GM23248 (cell line): ENCODE data around the gene ABCD1. TPM values are rescaled to one million over a fixed set of nuclear protein-coding genes. Genes with fewer than 3 reads are reported as not detected.
A peak's percentile ranks its signal among the peaks of the same experiment; 100 is the strongest.
"Not testable (repeated sequence)": the region's sequence is repeated elsewhere in the genome, so short reads cannot be mapped to it uniquely, and the experiment has no call there.

Source experiments
- DNase-seq: peaks from one replicate; pipeline ENCODE4 v3.0.0-alpha.2; 2015
- H2AFZ ChIP-seq: fragments of 200-600 bp; sonication (generic); 2 replicates; pipeline ENCODE4 v1.6.1; 2016; ENCODE audit warnings: antibody characterized with exemption
- H3F3A ChIP-seq: fragments of 200-600 bp; sonication (generic); 2 replicates; pipeline ENCODE4 v1.6.1; 2016; ENCODE audit warnings: mild to moderate bottlenecking, antibody characterized with exemption, mixed run types; ENCODE audit not compliant: insufficient read depth
- H3K27ac ChIP-seq: fragments of 200-600 bp; sonication (generic); 2 replicates; pipeline ENCODE4 v1.5.1; 2016; ENCODE audit warnings: mild to moderate bottlenecking
- H3K27me3 ChIP-seq: fragments of 200-600 bp; sonication (generic); replicated peaks from 2 replicates; pipeline ENCODE4 v1.6.1; 2016; ENCODE audit warnings: mild to moderate bottlenecking; ENCODE audit not compliant: insufficient read depth
- H3K36me3 ChIP-seq: fragments of 200-600 bp; sonication (generic); 2 replicates; pipeline ENCODE4 v1.6.1; 2016; ENCODE audit warnings: low read depth, mild to moderate bottlenecking
- H3K4me1 ChIP-seq: fragments of 200-600 bp; sonication (generic); 2 replicates; pipeline ENCODE4 v1.6.1; 2016; ENCODE audit warnings: mild to moderate bottlenecking; ENCODE audit not compliant: insufficient read depth
- H3K4me2 ChIP-seq: fragments of 200-600 bp; sonication (generic); one replicate; pipeline ENCODE4 v1.6.1; 2016; ENCODE audit warnings: mild to moderate bottlenecking; ENCODE audit not compliant: unreplicated experiment
- H3K4me3 ChIP-seq: fragments of 200-600 bp; sonication (generic); 2 replicates; pipeline ENCODE4 v1.5.1; 2016; ENCODE audit warnings: mild to moderate bottlenecking
- H3K79me2 ChIP-seq: fragments of 200-600 bp; sonication (generic); 2 replicates; pipeline ENCODE4 v1.6.1; 2016; ENCODE audit warnings: mild to moderate bottlenecking; ENCODE audit not compliant: insufficient read depth
- H3K9ac ChIP-seq: fragments of 200-600 bp; sonication (generic); 2 replicates; pipeline ENCODE4 v1.6.1; 2016; ENCODE audit warnings: mild to moderate bottlenecking
- H3K9me2 ChIP-seq: fragments of 200-600 bp; sonication (generic); 2 replicates; pipeline ENCODE4 v1.6.1; 2016; ENCODE audit warnings: mixed run types, mild to moderate bottlenecking, moderate library complexity; ENCODE audit not compliant: insufficient read depth
- H3K9me3 ChIP-seq: fragments of 200-600 bp; sonication (generic); one replicate; pipeline ENCODE4 v1.6.1; 2017; ENCODE audit warnings: low read depth
- H4K20me1 ChIP-seq: fragments of 200-600 bp; sonication (generic); 2 replicates; pipeline ENCODE4 v1.6.0; 2016; ENCODE audit not compliant: insufficient read depth
- EZH2 ChIP-seq: fragments of 200-600 bp; sonication (generic); IDR thresholded peaks from 2 replicates; pipeline ENCODE4 v1.6.1; 2018; ENCODE audit warnings: antibody characterized with exemption, mild to moderate bottlenecking; ENCODE audit not compliant: insufficient read depth, poor library complexity, severe bottlenecking
- EZH2phosphoT487 ChIP-seq: fragments of 200-600 bp; sonication (generic); IDR thresholded peaks from 2 replicates; pipeline ENCODE4 v1.6.1; 2018; ENCODE audit warnings: antibody characterized with exemption, moderate library complexity, mild to moderate bottlenecking, low read depth; ENCODE audit not compliant: insufficient read depth
- WGBS, 2 experiments: methylation state at CpG; one replicate each; pipeline ENCODE4 v1.1.6; 2015 to 2017; ENCODE audit warnings: low lambda C conversion rate in 2 of 2, low coverage in 1 of 2; ENCODE audit errors: missing lambda C conversion rate in 2 of 2; 5-methylcytosine and 5-hydroxymethylcytosine counted together
- in situ Hi-C: fragments of 300-500 bp; cut with MboI; formaldehyde crosslinking; loops from 2 replicates; pipeline ENCODE4 v1.15.0; 2020
- polyA plus RNA-seq: library from polyadenylated mRNA; unstranded; fragments of >200 nt; fragmentation: Nextera tagmentation; extraction: Ambion mirVana; gene quantifications from 2 replicates; pipeline ENCODE4 v1.2.1, GENCODE V29; 2016
- total RNA-seq: library from RNA; depleted of rRNA; stranded (reverse); fragments of >200 nt; shearing (Covaris generic); gene quantifications from 2 replicates; pipeline ENCODE4 v1.2.3, GENCODE V29; 2014

The ABCD1 gene
- total and polyA plus RNA-seq, 2 experiments from 2014 or later: 9.8 to 24.4 TPM

GRCh38 chrX:153726286-153727122 lies 1.8 kb downstream of the ABCD1 start:
- H3K27ac ChIP-seq: peak overlapping the region; percentile 72
- peak overlapping the region; percentile 73 for H3K9ac ChIP-seq
- H4K20me1 ChIP-seq: no peaks in the 10 kb centered on the region
- no peaks in the 10 kb centered on the region for H3K36me3 ChIP-seq
- H3K4me1 ChIP-seq: peaks cover 18% of the 10 kb centered on the region; the same call in 1 of the 2 replicates
- TF ChIP-seq EZH2 (no peak), EZH2phosphoT487 (no peak)
- peaks cover 31% of the 10 kb centered on the region for H3K79me2 ChIP-seq
- H3K9me3 ChIP-seq: no peaks in the 10 kb centered on the region
- peak overlapping the region; percentile 38; the same call in 1 of the 2 replicates for H2AFZ ChIP-seq
- peak overlapping the region; percentile 52 for H3K4me3 ChIP-seq
- no peaks in the 10 kb centered on the region for H3K9me2 ChIP-seq
- in situ Hi-C loops: no loop called here
- peak overlapping the region; percentile 68 for H3K4me2 ChIP-seq
- peak; percentile 73 for DNase-seq
- 4 to 7% methylated on average over 9 to 14 of the region's 35 CpGs for WGBS, 2 experiments
- peaks cover 5% of the 10 kb centered on the region; the same call in 1 of the 2 replicates for H3F3A ChIP-seq
- no peaks in the 10 kb centered on the region for H3K27me3 ChIP-seq

GRCh38 chrX:153727123-153727931 lies 2.7 kb downstream of the ABCD1 start:
- in situ Hi-C loops: no loop called here
- H4K20me1 ChIP-seq: no peaks in the 10 kb centered on the region
- H3K79me2 ChIP-seq: peaks cover 23% of the 10 kb centered on the region
- DNase-seq: peak; percentile 59
- H3F3A ChIP-seq: peaks cover 5% of the 10 kb centered on the region; the same call in 1 of the 2 replicates
- H3K4me1 ChIP-seq: peaks cover 14% of the 10 kb centered on the region; the same call in 1 of the 2 replicates
- TF ChIP-seq EZH2phosphoT487 (no peak), EZH2 (no peak)
- H3K36me3 ChIP-seq: no peaks in the 10 kb centered on the region
- H3K9me3 ChIP-seq: no peaks in the 10 kb centered on the region
- no peaks in the 10 kb centered on the region for H3K9me2 ChIP-seq
- 38 to 46% methylated on average over 16 to 20 of the region's 23 CpGs for WGBS, 2 experiments
- peak overlapping the region; percentile 68 for H3K4me2 ChIP-seq
- H3K4me3 ChIP-seq: peak overlapping the region; percentile 52
- peak overlapping the region; percentile 72 for H3K27ac ChIP-seq
- H2AFZ ChIP-seq: 0 out of 2 replicates have a peak overlapping the region, but pooled peaks have one; percentile 38
- peak overlapping the region; percentile 73 for H3K9ac ChIP-seq
- H3K27me3 ChIP-seq: no peaks in the 10 kb centered on the region

DNA sequence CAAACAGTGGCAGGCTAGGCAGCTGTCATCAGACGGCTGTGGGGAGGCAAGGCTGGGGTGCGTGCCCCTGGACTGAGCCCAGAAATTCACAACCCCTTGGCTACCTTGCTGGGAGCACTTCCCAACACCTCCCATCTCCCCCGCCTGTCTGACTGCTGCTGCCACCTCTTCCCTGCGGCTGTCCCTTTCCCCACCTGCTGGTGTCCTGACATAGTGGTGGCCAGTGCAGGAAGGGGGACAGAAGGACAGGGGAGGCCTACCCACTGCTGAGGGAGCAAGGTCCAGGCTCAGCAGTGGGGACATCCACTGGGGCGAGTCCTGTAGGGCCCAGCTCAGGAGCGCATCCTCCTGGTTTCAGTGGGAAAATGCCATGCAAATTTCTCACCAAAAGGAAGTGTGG lies 3.4 kb downstream of the ABCD1 start:
- no peak overlapping the region for H3K4me3 ChIP-seq
- no peaks in the 10 kb centered on the region for H3K9me3 ChIP-seq
- H3K4me2 ChIP-seq: no peak overlapping the region
- 100% methylated on average over 2 to 4 of the region's 6 CpGs for WGBS, 2 experiments
- H3K27ac ChIP-seq: no peak overlapping the region
- H3K36me3 ChIP-seq: no peaks in the 10 kb centered on the region
- no peaks in the 10 kb centered on the region for H4K20me1 ChIP-seq
- H3K4me1 ChIP-seq: 0 out of 2 replicates have a peak, but pooled peaks cover 8% of the 10 kb centered on the region
- no peak for DNase-seq
- no peaks in the 10 kb centered on the region for H3K27me3 ChIP-seq
- peaks cover 15% of the 10 kb centered on the region for H3K79me2 ChIP-seq
- H3F3A ChIP-seq: peaks cover under 1% of the 10 kb centered on the region; the same call in 1 of the 2 replicates
- H3K9me2 ChIP-seq: no peaks in the 10 kb centered on the region
- in situ Hi-C loops: no loop called here
- no peak overlapping the region for H3K9ac ChIP-seq
- no peak for TF ChIP-seq EZH2
- no peak for TF ChIP-seq EZH2phosphoT487
- no peak overlapping the region for H2AFZ ChIP-seq

- H3K27me3 ChIP-seq: no peaks in the 10 kb centered on the region
- TF ChIP-seq EZH2phosphoT487: no peak
- no peak for TF ChIP-seq EZH2
- no peak for DNase-seq
- no peak overlapping the region for H2AFZ ChIP-seq
- in situ Hi-C loops: no loop called here
- H3K9me3 ChIP-seq: no peaks in the 10 kb centered on the region
- no peak overlapping the region for H3K4me2 ChIP-seq
- no peak overlapping the region for H3K4me3 ChIP-seq
- H3K9ac ChIP-seq: no peak overlapping the region
- 0 out of 2 replicates have a peak, but pooled peaks cover 8% of the 10 kb centered on the region for H3K4me1 ChIP-seq
- no peaks in the 10 kb centered on the region for H3K36me3 ChIP-seq
- no peak overlapping the region for H3K27ac ChIP-seq
- WGBS, 2 experiments: 98 to 99% methylated on average over 13 to 16 of the region's 23 CpGs
- no peaks in the 10 kb centered on the region for H4K20me1 ChIP-seq
- no peaks in the 10 kb centered on the region for H3K9me2 ChIP-seq
- no peaks in the 10 kb centered on the region for H3F3A ChIP-seq
- H3K79me2 ChIP-seq: peaks cover 7% of the 10 kb centered on the region; the same call in 1 of the 2 replicates
These were observed 4.4 kb downstream of the ABCD1 start for GRCh38 chrX:153728951-153729631.

DNA sequence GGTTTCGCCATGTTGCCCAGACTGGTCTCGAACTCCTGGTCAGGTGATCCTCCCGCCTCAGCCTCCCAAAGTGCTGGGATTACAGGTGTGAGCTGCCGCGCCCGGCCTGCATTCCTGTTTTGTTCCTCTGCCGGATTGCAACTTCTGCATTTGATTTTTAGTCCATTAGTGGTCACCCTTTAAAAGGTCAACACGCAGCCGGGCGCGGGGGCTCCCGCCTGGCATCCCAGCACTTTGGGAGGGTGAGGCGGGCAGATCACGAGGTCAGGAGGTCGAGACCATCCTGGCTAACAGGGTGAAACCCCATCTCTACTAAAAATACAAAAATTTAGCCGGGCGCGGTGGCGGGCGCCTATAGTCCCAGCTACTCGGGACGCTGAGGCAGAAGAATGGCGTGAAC lies 5.5 kb downstream of the ABCD1 start:
- DNase-seq, H3K4me1 ChIP-seq, H3K9ac ChIP-seq, H3K79me2 ChIP-seq, H3K27me3 ChIP-seq, H3K4me3 ChIP-seq, H3K27ac ChIP-seq, H3K36me3 ChIP-seq, H3F3A ChIP-seq, H2AFZ ChIP-seq, H3K9me2 ChIP-seq, H3K9me3 ChIP-seq, in situ Hi-C loops, H3K4me2 ChIP-seq, H4K20me1 ChIP-seq: not testable (repeated sequence)
- 96 to 98% methylated on average over 16 to 23 of the region's 23 CpGs for WGBS, 2 experiments
